ENCODE data around the gene SCIN. TPM values are rescaled to one million over a fixed set of nuclear protein-coding genes. Genes with fewer than 3 reads are reported as not detected.

The SCIN gene
- total and polyA plus RNA-seq, 2 experiments from 2014 or later: 0.32 to 0.64 TPM

DNA sequence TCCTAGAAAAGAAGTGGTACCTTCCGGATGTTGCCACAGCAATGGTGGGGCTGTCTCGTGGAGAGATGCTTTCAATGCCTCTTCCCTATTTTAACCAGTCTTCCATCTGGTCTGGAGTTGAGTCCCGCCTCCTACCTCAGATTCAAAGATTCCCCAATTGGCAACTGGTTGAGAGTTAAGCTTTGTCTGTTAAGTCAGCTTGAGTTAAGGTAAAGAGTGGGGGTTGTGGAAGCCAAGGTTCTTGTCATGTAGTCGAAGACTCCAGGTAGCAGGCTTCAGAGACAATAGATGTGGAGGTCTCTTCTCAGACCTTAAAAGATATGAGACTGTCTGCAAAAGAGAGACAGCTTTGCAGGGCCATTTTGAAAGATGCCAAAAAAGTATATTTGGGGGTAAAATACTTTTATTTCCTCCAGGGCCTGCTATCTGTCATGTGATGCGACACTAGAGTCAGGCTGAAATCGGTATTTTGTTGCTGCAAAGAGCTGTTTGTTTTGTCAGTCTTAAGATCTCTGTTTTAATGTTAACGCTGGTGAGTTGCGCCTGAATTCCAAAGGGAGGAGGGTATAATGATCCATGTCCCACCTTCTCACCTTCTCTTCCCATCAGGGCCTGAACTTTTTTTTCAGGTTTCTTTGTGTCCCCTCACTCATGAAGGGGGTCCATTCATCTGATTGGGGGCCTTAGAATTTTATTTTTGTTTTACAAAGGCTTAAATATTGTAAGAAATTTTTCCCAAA is 40.4 kb upstream of the SCIN start:
- 63 to 66% methylated on average over 8 of the region's 8 CpGs for WGBS, 2 experiments (ENCODE audit: low coverage in 1 of 2, low lambda C conversion rate in 2 of 2, missing lambda C conversion rate in 2 of 2)
- H3K4me3 ChIP-seq: no peak overlapping the region
- 0 out of 2 replicates have a peak, but pooled peaks cover 5% of the 10 kb centered on the region for H3K27me3 ChIP-seq (replicated peaks; ENCODE audit: insufficient read depth)
- H3K27ac ChIP-seq: no peak overlapping the region
- no peaks in the 10 kb centered on the region for H3K4me1 ChIP-seq (ENCODE audit: insufficient read depth)
- no peaks in the 10 kb centered on the region for H3K9me3 ChIP-seq (ENCODE audit: low read depth)
- H3K9ac ChIP-seq: no peak overlapping the region
- no peaks in the 10 kb centered on the region for H4K20me1 ChIP-seq (ENCODE audit: insufficient read depth)
- no peak overlapping the region for H3K4me2 ChIP-seq (ENCODE audit: unreplicated experiment)
- in situ Hi-C loops (cut with MboI): loop anchor here (25.0 kb wide), 1 partner anchor 732 kb away; no protein-coding TSS in a partner anchor
- H3K36me3 ChIP-seq (ENCODE audit: low read depth): no peaks in the 10 kb centered on the region
- H3K79me2 ChIP-seq (ENCODE audit: insufficient read depth): no peaks in the 10 kb centered on the region
- TF ChIP-seq EZH2 (IDR thresholded peaks at IDR 0.05; ENCODE audit: insufficient read depth, poor library complexity, severe bottlenecking) (no peak), EZH2phosphoT487 (IDR thresholded peaks at IDR 0.05; ENCODE audit: insufficient read depth, low read depth) (no peak)
- no peaks in the 10 kb centered on the region for H3F3A ChIP-seq (ENCODE audit: insufficient read depth)
- H2AFZ ChIP-seq: no peak overlapping the region
- H3K9me2 ChIP-seq (ENCODE audit: insufficient read depth): no peaks in the 10 kb centered on the region
- no peak for DNase-seq

DNA sequence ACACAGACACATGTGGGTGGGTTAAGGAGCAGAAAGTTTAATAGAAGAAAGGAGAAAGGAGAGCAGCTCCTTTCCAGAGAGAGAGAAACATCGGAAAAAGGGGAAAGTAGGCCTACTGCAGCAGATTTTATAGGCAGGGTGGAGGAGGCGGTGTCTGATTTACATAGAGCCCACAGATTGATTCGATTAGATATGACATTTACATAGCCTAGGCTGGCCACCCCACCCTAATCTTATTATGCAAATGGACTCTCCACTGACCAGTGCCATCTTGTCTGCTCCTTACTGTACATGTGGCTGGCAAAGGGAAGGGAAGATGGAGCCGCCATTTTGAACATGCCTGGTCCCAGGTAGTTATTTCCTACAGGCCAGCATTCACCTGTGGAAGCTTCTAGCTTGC is 38.7 kb upstream of the SCIN start:
- Histone ChIP-seq H3K27me3 (replicated peaks; ENCODE audit: insufficient read depth) (0 out of 2 replicates have a peak, but pooled peaks cover 5% of the 10 kb centered on the region), H3K79me2 (ENCODE audit: insufficient read depth) (no peaks in the 10 kb centered on the region), H3F3A (ENCODE audit: insufficient read depth) (no peaks in the 10 kb centered on the region), H4K20me1 (ENCODE audit: insufficient read depth) (no peaks in the 10 kb centered on the region), H3K36me3 (ENCODE audit: low read depth) (no peaks in the 10 kb centered on the region), H3K9ac (no peak overlapping the region), H2AFZ (no peak overlapping the region), H3K9me3 (ENCODE audit: low read depth) (no peaks in the 10 kb centered on the region), H3K9me2 (ENCODE audit: insufficient read depth) (no peaks in the 10 kb centered on the region), H3K27ac (no peak overlapping the region), H3K4me1 (ENCODE audit: insufficient read depth) (no peaks in the 10 kb centered on the region), H3K4me3 (no peak overlapping the region), H3K4me2 (ENCODE audit: unreplicated experiment) (no peak overlapping the region)
- TF ChIP-seq EZH2phosphoT487 (IDR thresholded peaks at IDR 0.05; ENCODE audit: insufficient read depth, low read depth) (no peak), EZH2 (IDR thresholded peaks at IDR 0.05; ENCODE audit: insufficient read depth, poor library complexity, severe bottlenecking) (no peak)
- WGBS, 2 experiments (ENCODE audit: low coverage in 1 of 2, low lambda C conversion rate in 2 of 2, missing lambda C conversion rate in 2 of 2): 59 to 60% methylated on average over 4 of the region's 4 CpGs
- in situ Hi-C loops (cut with MboI): loop anchor here (25.0 kb wide), 1 partner anchor 731 kb away; no protein-coding TSS in a partner anchor
- DNase-seq: no peak

DNA sequence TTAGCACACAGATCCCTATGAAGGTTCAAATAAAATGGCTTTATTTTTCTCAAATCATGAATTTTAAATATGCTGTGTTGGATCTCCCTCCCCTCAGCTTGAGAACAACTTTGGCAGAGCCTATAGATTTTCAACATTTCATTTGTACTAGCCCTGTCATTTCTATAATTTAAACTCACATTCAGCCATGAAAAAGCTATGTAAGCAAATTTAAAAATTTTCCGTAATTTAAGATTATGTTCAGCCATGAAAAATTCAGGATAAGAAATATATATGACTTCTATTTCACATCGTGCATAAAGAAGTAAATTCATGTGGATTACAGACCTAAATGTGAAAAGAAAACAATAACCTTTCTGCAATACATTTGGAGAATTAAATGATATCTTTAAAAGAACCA is 36.5 kb upstream of the SCIN start:
- Histone ChIP-seq H3F3A (ENCODE audit: insufficient read depth) (no peaks in the 10 kb centered on the region), H3K9me2 (ENCODE audit: insufficient read depth) (no peaks in the 10 kb centered on the region), H3K4me1 (ENCODE audit: insufficient read depth) (no peaks in the 10 kb centered on the region), H3K79me2 (ENCODE audit: insufficient read depth) (no peaks in the 10 kb centered on the region), H3K9ac (no peak overlapping the region), H4K20me1 (ENCODE audit: insufficient read depth) (no peaks in the 10 kb centered on the region), H3K27me3 (replicated peaks; ENCODE audit: insufficient read depth) (0 out of 2 replicates have a peak, but pooled peaks cover 2% of the 10 kb centered on the region), H3K27ac (no peak overlapping the region), H3K36me3 (ENCODE audit: low read depth) (no peaks in the 10 kb centered on the region), H3K9me3 (ENCODE audit: low read depth) (no peaks in the 10 kb centered on the region), H2AFZ (no peak overlapping the region), H3K4me3 (no peak overlapping the region), H3K4me2 (ENCODE audit: unreplicated experiment) (no peak overlapping the region)
- TF ChIP-seq EZH2phosphoT487 (IDR thresholded peaks at IDR 0.05; ENCODE audit: insufficient read depth, low read depth): no peak
- WGBS, 2 experiments (ENCODE audit: low coverage in 1 of 2, low lambda C conversion rate in 2 of 2, missing lambda C conversion rate in 2 of 2): 33 to 36% methylated on average over 2 of the region's 2 CpGs
- DNase-seq: no peak
- in situ Hi-C loops (cut with MboI): loop anchor here (25.0 kb wide), 1 partner anchor 728 kb away; no protein-coding TSS in a partner anchor

DNA sequence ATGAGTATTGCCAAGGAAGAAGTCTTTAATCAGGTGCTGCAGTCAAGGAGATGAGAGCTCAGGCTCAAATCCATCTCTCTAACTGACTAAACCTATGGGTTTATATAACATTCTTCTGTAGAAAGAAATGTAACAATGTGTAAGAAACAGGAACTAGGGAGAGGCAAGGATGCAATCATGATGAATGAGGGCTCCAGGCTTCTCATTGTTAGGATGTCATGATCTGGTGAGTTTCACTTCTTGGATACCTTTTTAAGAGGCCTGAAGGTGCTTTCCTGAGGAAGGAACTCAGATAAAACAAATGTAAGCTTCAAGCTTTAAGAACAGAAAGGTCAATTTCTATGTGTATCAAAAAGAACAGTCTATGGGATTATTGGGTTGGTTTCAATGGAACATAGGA is 30.8 kb upstream of the SCIN start:
- Histone ChIP-seq H3K27me3 (replicated peaks; ENCODE audit: insufficient read depth) (no peaks in the 10 kb centered on the region), H3K36me3 (ENCODE audit: low read depth) (no peaks in the 10 kb centered on the region), H3K4me2 (ENCODE audit: unreplicated experiment) (no peak overlapping the region), H3K9me3 (ENCODE audit: low read depth) (no peaks in the 10 kb centered on the region), H3K9ac (no peak overlapping the region), H3K4me1 (ENCODE audit: insufficient read depth) (0 out of 2 replicates have a peak, but pooled peaks cover 5% of the 10 kb centered on the region), H3K9me2 (ENCODE audit: insufficient read depth) (no peaks in the 10 kb centered on the region), H3K4me3 (no peak overlapping the region), H2AFZ (no peak overlapping the region), H3K79me2 (ENCODE audit: insufficient read depth) (no peaks in the 10 kb centered on the region), H3K27ac (no peak overlapping the region), H3F3A (ENCODE audit: insufficient read depth) (no peaks in the 10 kb centered on the region), H4K20me1 (ENCODE audit: insufficient read depth) (no peaks in the 10 kb centered on the region)
- in situ Hi-C loops (cut with MboI): loop anchor here (25.0 kb wide), 1 partner anchor 723 kb away; no protein-coding TSS in a partner anchor
- no peak for TF ChIP-seq EZH2phosphoT487 (IDR thresholded peaks at IDR 0.05; ENCODE audit: insufficient read depth, low read depth)
- no peak for TF ChIP-seq EZH2 (IDR thresholded peaks at IDR 0.05; ENCODE audit: insufficient read depth, poor library complexity, severe bottlenecking)
- DNase-seq: no peak
